ENCODE measurements around the gene POC1A.

DNA sequence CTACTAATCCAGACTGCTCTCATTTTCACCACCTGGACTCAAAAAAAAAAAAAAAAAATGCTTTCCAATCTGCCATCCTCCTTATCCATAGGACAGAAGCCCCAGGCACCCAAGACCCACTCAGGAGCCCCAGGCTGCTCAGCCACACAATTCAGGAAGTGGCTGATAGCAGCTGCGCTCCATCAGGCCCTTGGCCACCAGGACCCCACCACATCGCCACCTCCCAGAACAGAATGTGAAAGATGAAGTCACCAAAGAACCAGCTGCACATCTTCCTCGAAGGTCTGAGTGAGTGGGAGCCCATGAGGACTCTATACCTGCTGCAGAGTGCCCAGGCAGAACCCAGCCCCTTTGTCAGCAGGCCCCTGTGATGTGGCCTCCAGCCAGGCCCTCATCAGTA is 19.5 kb downstream of the POC1A start:
- TF ChIP-seq GATA3 (IDR thresholded peaks at IDR 0.05; ENCODE audit: low read depth, low read length) = no peak
- no peak for TF ChIP-seq GATA2 (IDR thresholded peaks at IDR 0.05; ENCODE audit: low read depth, low read length)

All from SH-SY5Y (cell line).